NCI-H82 treated with DMSO at 0.1 percent for 48 hours (cell line): ENCODE results near the gene CTTN.

ENCODE experiments used
- DNase-seq: peaks from one replicate; lab custom pipeline; 2025; ENCODE audit not compliant: unreplicated experiment; lab: John Stamatoyannopoulos, UW

CTTN gene

GRCh38 chr11:70424765-70425344, 26.5 kb downstream of the CTTN start:
- no peak for DNase-seq

DNA sequence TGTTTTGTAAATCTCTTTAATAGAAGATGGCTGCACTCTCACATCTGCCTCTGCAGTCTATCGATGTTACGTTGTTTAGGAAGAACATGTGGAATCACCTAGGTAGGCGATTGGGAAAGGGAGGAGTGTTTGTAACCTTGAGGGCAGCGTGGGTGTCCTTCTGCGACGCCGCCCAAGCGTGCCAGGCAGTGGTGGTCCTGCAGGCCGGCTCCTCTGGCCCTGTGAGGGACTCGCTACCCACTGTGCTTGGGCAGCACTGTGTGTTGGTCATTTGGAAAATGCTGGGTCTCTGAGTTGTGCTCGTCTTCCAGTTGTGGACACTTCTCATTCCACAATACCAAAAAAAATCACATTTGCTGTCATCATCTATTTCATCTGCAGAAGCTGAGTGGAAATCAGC, 29.1 kb downstream of the CTTN start:
- no peak for DNase-seq

DNA sequence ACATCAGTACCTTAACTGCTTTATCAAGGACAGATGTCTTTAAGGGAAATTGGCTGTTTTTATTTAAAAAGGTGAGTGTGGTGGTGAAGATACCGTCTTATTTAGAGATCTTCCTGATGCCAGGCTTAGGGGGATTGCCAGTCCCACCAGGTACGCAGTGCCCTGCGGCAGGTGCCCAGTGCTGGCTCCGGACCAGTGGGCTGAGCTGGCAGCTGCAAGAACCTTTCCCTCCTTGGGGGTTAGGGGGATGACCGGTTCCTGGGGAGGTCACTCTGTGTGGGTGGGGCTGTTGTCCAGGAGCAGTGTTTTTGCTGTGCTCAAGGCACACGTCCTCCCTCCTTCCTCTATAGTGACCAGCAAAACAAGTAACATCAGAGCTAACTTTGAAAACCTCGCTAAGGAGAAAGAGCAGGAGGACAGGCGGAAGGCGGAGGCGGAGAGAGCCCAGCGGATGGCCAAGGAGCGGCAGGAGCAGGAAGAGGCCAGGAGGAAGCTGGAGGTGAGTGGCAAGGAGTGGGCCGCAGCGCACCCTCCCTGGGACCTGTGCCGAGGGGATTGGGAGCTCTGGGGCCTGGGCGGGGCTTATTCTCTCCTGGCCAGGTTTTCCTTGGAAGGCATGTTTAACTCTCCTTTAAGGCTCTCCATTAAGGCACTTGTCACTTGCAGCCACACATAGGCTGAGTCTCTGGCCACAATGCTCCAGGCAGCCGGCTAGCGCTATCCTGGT, 30.5 kb downstream of the CTTN start:
- no peak for DNase-seq

DNA sequence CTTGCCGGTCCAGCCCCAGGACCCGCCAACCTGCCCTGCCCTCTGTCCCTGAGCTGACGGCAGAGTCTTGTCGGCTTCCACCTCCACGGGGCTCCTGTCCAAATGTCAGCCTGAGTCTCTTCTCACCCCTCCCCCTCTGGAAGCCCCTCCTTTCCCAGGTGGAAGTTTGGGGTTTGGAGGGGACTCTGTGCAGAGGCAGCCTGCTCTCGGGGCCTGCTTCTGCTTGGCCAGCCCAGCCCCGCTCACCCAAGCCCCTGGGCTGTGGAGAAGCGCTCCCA, 31.0 kb downstream of the CTTN start:
- no peak for DNase-seq

DNA sequence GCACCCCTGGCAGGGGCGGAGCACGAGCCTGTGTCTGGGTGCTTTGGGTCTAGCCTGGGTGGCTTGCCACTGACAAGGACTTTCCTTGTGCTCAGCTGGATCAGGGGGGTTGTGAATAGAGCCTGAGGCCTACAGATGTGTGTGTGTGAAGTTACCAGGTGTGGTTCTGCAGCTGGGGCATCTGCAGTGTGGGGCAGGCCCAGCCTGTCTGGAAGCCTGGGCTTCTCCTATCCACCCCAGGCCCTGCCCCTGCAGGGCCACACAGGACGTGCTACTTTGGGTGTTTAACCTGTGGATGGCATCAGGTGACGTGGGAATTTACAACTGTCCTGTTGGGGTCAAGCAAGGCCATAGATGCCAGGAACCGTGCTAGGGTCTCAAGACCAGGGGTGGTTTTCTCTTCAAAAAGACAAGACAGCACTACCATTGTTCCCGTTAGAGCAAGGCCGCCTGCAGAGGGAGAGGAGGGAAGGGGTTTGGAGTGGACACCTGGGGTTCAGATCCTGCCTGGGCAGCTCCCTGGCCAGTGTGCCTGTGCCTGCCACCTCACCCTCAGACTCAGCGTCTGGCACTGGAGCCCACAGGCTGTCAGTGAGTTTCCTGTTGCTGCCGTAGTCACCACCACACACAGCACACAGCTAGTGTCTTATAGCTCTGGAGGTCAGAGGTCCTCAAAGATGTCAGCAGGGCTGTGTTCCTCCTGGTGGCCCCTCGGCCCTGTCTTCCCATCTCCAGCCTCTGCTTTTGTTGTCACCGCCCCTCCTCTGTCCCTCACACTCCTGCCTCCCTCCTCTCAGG, 31.6 kb downstream of the CTTN start:
- no peak for DNase-seq

DNA sequence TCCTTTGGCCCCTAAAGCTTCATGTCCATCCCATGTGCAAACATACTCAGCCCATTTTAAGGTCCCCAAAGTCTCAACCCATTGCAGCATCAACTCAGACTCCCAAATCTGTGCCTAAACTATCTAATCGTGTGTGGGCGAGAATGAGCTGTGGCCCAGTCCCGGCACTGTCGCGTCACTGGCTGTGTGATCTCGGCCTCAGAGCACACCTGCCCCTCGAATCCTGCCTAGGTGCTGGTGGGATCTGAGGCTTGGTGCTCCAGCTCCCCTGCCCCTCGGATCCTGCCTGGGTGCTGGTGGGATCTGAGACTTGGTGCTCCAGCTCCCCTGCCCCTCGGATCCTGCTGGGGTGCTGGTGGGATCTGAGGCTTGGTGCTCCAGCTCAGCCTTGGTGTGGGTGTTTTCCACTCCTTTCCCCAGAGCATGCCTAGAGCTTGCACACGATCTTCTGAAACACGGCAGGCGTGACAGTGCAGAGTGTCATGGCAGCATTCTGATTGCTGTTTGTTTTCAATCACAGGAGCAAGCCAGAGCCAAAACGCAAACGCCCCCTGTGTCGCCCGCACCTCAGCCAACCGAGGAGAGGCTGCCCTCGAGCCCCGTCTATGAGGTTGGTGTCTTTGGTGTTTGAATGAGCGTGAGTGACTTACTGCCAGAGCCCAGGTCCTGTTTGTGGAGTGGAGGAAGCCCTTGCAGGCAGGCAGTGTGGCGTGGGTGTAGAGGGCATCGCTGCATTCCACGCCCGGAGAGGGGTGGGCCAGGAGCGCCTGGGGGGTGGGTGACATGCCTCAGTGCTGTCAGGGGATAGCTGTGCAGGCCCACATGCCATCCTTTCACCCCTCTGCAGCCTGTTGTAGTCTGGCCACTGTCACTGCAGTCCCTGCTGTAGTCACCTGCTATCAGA, 32.6 kb downstream of the CTTN start:
- no peak for DNase-seq

GRCh38 chr11:70431611-70432010, 33.3 kb downstream of the CTTN start:
- DNase-seq: no peak

- no peak for DNase-seq
Observed at GRCh38 chr11:70432065-70432464, 33.7 kb downstream of the CTTN start.

DNA sequence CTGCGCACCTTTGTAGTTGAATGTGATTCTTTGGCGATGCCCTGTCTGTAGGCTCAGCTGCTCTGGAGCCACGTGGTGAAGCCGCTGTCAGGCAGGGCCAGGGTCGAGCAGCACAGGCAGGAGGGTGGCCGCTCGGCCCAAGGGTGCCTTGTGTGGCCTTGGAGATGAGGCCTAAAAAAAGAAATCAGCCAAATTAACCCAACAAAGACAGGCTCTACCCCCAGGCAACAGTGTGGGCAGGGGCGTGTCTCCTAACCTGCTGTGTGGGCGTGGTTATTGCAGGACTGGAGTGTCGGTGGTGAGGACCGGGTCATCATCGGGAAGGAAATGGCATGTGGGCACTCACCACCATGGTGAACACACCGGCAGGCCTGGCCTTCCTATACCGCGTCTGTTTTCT, 34.3 kb downstream of the CTTN start:
- no peak for DNase-seq

DNA sequence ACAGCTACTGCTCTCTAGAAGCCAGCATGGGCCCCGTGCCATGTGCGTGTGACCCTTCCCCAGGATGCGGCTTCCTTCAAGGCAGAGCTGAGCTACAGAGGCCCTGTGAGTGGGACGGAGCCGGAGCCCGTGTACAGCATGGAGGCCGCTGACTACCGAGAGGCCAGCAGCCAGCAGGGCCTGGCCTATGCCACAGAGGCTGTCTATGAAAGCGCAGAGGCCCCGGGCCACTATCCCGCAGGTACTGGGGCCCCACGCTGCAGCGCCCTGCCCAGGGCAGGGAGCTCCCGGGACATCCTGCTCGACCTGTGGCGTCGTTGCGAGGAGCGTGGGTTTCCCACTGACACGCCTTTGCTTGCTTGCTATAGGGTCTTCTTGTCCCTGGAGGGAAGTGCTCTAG, 34.7 kb downstream of the CTTN start:
- no peak for DNase-seq

DNA sequence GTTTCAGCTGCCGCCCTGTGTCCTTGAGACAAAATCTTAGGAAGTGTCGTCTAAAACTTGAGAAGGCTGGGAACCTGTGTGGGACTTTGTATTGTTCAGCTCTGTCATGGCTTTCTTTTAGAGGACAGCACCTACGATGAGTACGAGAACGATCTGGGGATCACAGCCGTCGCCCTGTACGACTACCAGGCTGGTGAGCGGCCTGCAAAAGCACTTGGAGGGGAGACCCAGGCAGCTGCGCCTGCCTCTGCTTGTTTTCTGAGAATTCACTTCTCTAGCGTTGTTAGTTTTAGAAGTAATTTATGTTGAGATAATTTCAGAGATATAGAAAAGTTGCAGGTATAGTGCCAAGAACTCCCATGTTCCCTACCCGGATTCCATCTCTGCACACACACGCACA, 35.2 kb downstream of the CTTN start:
- DNase-seq: no peak

DNA sequence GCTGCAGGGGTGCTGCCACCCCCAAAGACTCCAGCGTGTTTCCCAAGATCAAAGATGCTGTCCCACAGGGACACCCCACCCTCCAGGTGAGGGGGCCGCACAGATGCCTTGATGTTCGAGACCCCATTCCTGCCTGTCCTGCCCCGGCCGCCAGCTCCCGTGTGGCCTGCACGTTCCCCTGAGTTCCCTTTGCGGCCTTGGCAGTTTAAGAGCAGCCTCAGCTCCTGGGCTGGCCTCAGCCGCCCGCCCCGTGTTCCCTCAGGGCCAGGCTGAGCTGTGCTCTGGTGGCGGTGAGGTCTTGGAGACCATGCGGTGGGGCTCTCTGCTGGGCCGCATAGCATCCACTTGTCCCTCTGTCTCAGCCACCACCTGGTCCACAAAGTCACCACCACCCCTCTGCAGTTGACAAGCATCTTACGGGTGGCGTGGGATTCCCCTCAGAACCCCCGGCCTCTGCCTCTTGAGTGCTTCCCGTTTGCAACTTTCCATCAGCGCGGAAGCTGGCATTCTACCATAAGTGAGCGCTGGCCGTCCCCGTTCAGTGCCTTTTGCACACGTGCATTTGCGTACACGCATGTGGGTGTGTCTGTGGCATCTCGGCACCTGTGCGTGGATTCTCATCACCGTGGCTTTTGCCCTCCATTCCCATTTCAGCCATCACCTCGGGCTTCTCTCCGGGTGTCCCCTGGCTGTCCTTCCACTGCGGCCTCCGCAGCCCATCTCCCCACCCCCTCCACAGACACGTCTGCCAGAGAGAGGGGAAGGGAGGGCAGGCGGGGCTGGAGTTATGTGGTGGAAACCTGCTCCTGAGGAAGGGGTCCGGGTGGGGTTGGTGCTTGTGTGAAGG, 35.9 kb downstream of the CTTN start:
- DNase-seq: no peak

- DNase-seq: no peak
Observed at GRCh38 chr11:70434813-70435278, 36.5 kb downstream of the CTTN start.

DNA sequence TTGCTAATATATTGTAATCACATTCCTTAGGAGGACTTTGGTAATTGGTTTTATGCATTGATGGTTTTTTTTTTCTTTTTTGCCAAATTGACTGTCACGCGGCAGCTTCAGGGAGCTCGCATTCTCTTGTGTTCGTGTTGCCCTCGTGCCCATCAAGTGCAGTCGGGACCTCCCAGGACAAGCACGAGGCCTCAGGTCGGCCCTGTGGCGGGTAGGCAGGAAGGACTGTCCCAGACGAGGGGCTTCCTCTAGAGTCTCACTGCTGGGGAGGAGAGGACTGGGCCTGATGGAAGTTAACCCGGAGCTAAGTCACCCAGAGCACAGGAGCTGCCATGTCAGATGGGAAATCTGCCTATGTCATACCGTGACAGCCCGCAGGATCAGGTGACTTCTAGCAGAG, 37.0 kb downstream of the CTTN start:
- no peak for DNase-seq

DNA sequence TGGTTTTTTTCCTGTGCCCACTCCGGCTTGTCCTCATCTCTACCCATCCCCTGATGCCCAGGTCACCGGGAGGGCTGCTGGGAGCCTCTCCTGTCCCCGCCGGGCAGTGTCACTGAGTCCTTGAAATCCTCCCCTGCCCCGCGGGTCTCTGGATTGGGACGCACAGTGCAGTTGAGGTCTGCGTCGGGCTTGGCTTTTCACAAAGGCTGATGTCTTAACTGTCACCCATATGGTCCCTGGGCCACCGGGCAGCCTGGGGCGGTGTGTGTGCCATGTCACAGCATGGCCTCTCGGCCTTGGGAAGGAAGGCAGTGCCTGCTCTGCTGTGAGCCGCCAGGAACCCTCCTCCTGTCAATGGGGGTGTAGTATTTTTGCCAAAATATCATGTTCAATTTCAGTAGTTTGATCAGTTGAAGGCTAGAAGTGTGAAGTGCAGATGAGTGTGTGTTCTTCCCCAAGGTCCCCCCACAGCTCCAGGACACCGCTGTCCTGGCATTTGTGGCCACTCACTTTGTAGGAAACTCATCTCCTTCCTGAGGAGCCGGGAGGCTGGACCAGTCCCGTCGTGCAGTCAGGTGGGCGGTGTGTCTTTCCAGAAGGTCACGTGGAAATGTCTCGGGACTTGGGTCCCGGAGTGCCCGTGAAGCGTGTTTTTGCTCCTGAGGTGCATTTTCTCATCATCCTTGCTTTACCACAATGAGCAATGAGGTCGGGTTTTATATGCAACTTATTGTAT, 37.6 kb downstream of the CTTN start:
- no peak for DNase-seq

GRCh38 chr11:70436501-70436860, 38.2 kb downstream of the CTTN start:
- DNase-seq: no peak

DNA sequence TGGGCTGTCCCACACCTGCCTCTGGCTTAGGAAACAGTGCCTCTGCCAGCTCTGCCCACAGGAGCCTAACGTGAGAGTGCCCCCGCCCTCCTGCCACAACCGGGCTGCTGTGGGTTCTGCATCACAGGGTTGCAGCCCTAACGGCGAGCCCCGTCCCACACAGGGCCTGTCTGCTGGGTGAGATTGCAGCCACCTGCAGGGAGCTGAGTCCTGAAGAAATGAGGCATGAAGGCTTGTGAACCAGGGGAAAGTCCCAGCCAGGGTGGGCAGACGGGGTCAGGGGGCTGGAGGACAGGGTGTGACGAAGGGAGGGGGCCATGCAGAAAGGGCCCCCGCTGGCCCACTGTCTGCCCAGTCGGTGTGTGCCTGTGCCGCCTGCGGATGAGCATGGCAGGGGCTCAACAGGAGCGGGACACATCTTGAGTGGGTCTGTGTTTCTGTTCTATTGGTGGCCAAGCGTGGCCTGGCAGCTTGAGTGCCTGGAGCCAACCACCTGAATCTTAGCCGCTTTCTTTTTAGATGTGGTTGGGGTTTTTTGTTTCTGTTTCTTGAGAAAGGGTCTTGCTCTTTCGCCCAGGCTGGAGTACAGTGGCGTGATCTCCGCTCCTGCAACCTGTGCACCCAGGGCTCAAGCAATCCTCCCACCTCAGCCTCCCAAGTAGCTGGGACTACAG, 38.9 kb downstream of the CTTN start:
- no peak for DNase-seq

DNA sequence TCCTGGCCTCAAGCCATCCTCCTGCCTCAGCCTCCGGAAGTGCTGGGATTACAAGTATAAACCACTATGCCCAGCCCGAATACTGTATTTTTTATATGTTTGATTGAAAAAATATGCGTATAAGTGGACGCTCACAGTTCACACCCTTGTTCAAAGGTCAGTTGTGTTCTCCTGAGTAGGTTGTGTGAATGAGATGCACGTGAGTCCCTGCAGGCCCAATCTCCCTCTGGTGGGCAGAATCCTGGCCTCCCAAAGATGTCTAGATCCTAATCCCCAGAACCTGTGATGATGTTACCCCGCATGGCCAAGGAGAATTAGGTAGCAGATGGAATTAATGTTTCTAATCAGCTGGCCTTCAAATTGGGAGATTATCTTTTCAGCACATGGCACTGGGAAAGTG, 41.9 kb downstream of the CTTN start:
- DNase-seq: peak; percentile 57

GRCh38 chr11:70443773-70444030, 45.4 kb downstream of the CTTN start:
- no peak for DNase-seq

GRCh38 chr11:70445091-70445490, 46.8 kb downstream of the CTTN start:
- no peak for DNase-seq
